HUDEP-2 (cell line): ENCODE measurements around the gene SOWAHD.
A peak's percentile ranks its signal among the peaks of the same experiment; 100 is the strongest.
"Not testable (repeated sequence)": the region's sequence is repeated elsewhere in the genome, so short reads cannot be mapped to it uniquely, and the experiment has no call there.

Source experiments
- DNase-seq, 76 experiments: peaks; one replicate each; lab custom pipeline; 2025; ENCODE audit not compliant: unreplicated experiment in 76 of 76; lab: John Stamatoyannopoulos, UW

SOWAHD gene, protein sequence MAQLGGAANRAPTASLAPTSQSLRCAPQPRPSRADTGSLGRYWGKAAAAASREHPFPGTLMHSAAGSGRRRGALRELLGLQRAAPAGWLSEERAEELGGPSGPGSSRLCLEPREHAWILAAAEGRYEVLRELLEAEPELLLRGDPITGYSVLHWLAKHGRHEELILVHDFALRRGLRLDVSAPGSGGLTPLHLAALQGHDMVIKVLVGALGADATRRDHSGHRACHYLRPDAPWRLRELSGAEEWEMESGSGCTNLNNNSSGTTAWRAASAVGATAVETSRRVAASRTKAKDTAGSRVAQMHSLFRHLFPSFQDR

DNA sequence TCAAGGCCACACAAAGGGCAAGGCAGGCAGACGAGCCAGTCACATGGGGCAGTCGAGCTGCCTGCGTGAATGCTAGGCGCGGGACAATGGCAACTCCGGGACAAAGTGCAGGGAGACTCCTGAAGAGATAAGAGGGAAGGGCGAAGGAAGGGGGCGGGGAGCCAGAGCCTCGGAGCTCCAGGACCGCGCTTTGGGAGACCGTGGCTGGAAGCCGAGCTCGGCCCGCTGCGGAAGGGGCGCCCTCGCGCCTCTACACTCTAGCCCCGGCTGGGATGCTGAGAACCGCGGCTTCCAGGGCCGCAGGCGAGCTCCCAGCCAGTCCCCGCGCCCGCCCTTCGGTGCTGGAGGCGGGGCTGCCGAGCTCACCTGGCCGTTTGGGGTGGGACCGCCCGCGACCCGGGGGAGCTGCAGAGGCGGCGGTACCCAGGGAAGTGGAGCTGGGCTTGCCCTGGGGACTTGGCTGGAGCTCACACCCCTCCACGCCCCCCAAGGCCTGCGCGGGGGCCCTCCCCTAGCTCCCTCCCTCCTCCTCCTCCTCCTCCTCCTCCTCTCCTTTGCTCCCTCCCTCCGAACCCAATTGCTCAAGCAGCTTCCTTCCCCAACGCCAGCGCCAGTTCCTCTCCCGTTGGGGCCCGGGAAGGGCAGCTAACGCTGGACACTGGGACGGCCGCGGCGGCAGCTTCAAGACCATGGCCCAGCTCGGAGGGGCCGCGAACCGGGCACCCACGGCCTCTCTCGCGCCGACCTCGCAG, at the start of gene SOWAHD:
Gene SOWAHD (plus strand): TSS at position 610 of the 752 bp plus-strand sequence. CDS start 80 bp downstream, at position 690.
- peak in 1 of 76 experiments; percentile 0 for DNase-seq

DNA sequence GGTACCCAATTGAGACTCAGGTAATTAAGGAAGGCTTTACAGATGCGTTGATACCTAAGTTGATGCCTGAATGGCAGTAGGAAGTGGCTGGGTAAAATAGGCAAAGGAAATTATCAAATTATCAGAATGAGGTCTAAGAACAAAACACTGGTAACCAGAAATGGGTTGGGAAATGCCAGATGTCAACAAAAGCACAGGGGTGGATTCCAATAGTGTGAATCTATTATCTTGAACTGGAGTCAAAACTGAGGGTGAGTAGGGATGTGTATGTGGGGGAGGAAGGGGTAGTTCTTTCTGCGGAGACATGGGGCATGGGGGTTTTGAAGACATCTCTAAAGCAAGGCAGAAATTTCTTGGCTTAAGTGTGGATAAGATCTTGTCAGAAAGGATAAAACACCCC, 49.5 kb upstream of the SOWAHD start:
- DNase-seq: no peak

DNA sequence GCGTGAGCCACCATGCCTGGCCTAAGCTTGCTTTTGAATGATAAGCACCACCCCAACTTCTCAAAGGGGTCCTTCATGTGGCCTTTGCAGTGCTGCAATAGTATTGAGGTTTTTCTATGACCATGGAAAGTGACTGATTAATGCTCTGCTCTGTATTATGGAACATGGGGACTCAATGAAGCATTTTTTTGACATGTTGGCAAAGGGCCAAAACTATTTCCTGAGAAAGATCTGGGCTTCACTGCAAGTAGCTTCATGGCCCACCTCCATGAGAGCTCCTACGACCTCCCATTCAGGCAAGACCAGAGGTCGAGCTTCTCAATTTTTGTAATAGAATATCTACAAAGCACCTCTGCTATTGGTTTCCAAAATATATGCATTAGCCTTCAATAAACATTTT, 48.8 kb upstream of the SOWAHD start:
- DNase-seq: no peak

DNA sequence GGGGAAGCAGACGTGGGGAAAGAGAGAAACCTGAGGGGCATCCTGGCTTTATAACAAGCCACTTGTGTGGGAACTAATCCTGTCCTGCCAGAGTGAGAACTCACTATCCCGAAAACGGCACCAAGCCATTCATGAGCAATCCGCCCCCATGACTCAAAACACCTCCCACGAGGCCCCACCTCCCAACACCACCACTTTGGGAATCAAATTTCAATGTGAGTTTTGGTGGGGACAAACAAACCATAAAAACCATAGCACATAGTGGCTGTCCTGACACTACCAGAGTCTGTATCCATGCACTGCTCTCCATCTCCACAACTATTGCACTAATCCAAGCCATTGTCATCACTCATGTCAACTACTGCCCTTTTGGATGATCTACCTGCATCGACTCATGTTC, 36.9 kb upstream of the SOWAHD start:
- DNase-seq: no peak

DNA sequence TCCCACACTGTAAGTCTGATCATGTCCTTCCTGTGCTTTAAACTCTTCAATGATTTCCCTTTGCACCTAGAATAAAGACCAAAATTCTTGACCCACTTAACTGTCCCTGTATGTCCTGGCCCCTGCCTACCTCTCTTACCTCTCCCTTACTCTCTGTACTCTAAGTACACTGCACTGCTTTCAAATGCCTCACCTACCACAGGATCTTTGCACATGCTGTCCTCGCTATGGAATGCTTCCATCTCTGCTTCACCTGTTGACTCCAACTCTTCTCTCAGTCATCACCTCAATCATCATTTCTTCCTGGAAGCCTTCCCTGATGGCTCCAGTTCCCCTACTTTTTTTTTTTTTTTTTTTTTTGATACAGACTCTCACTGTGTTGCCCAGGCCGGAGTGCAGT, 36.5 kb upstream of the SOWAHD start:
- DNase-seq: no peak

DNA sequence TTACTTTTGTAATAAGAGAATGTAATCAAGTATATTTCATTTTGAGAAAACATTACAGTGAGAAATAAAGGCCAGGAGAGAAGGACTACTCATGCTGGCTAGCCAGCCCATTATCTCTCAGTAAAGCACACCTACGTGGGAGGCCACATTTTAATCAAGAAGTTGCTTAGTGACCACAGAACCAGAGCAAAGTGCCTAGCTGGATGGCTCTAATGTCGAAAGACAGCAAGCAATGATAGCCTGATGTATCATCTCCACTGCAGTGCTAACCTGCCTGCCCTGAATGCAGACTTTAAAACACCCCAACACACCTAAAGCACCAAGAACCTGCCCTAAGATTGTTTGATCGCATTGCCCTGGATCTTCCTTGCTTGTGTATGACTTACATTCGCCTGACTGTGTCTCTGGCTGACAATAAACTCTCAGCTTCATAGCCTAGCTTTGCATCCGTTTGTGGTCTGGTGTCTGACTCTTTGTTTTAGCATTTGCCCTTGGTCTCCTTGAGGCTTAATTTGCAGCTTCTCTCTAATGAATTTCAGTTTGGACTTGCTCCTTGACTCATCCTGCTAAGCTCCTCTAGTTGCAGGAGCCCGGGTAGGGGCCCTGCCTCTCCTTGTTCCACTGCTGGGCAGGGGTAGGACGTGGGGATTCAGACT, 31.4 kb upstream of the SOWAHD start:
- DNase-seq: no peak

DNA sequence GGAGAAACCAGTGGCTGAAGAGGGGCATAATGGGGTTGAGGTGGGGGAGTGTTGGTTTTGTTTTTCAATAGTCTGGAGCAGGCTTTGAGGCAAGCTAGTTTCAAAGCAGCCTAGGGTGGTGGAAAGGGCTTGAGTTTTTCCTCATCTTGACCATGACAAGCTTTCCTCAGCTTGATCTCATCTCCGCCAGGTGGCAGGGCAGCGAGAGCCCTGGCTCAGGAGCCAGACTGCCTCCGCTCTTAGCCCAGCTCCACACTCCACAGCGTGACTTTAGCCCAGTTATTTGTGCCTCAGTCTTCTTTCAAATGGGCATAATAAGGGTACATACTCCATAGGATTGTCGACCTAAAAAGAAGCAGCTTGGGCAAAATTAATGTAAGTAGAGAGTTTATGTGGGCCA, 29.9 kb upstream of the SOWAHD start:
- peak in 3 of 76 experiments; percentile 0 to 1 (median 1) for DNase-seq

DNA sequence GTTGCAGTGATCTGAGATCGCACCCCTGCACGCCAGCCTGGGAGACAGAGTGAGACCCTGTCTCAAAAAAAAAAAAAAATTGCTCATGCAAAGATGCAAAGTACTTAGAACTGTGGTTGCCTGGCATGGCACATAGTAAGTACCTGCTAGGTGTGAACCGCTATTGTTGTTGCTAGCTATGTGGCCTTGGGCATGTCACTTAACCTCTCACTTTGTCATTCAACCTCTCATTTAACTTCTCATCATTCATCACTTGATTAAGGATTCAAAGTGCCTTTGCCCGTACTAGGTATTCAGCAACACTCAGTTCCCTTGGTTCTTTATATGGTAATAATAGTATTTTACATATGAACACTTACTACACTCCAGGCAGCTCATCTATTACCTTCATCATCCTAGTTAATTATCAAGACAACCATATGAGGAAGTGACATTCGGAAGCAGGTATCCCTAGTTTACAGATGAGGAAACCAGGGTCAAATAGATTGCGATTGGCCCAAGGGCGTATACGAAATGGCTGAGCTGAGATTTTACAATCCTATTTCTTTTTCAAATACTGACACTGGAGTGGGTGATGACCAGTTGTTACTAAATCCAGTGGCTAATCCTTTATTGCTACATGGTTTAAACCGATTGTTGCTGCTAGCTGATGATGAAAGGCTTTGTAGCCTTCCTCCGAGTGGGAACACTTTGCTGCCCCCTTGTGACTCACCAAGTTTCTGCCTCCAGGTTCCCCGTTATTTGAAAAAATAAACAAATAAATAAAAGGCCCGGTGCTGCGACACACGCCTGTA, 28.8 kb upstream of the SOWAHD start:
- DNase-seq: peak in 35 of 76 experiments; percentile 0 to 34 (median 5)

DNA sequence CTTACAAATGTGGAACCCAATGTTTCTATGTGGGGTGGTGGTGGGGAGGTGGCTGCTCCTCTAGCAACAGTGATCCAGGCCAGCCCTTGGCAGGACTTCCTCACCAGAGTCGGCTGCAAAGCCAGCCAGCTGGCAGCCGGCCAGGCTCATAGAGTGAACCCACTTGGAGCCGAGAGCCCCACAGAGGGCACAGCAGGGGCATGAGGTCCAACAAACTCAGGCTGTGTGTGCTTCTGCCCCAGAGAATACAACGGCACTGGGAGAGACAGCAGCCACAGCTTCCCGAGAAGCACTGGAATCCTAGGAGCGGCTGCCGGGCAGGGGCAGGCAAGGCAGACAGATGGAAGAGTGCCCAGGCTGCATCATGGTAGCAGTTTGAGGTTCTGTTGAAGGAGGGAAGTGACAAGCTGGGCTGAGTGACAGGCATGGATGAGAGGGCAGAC, 23.5 kb upstream of the SOWAHD start:
- peak in 14 of 76 experiments; percentile 0 to 8 (median 2) for DNase-seq

DNA sequence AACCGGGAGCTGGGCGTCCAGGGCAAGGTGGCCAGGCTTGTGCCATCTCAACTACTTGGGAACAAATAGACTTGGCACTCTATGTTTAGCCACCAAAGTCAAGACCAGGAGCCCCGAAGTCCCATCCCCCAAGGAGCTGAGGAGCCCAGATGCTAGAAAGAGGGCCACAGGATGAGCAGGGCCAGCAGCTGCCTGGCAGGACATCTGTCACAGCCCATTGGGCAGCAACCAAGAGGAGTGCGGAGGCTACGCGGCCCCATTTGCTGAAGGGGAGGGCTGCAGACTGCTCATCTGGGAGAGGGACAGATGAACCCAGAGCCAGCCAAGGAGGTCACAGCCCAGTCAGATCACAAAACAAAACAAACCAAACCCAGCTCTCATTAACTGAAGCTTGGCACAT, 22.9 kb upstream of the SOWAHD start:
- no peak for DNase-seq

DNA sequence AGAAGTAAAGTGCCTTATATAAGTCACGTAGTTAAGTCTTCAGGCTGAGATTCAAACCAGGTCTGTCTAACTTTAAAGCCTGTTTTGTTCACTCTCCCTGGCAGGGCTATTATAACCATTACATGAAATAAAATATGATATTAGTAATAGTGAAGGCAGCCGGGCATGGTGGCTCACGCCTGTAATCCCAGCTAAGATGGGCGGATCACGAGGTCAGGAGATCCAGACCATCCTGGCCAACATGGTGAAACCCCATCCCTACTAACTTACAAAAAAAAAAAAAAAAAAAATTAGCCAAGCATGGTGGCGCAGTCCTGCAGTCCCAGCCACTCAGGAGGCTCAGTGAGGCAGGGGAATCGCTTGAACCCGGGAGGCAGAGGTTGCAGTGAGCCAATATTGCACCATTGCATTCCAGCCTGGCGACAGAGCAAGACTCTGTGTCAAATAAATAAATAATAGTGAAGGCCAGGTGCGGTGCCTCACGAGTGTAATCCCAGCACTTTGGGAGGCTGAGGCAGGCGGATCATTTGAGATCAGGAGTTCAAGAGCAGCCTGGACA, 22.1 kb upstream of the SOWAHD start:
- DNase-seq: no peak

DNA sequence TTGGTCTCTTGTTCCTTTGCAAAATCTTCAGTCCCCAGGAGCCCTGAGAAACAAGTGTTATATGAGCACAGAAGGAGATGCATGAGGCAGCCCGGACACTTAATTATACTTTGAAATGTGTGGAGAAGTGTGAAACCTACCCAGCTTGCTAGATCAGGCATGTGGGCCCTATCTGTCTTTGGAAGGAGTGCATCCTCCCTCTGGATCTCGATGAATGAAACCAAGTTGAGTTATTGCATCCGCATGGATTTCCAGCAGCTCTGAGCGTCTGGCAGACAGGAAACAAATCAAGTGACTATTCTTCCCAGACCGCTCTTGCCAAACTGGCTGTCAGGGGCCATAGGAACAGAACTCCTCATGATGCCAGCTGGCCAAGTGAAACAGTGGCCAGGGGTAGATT, 19.6 kb upstream of the SOWAHD start:
- no peak for DNase-seq

DNA sequence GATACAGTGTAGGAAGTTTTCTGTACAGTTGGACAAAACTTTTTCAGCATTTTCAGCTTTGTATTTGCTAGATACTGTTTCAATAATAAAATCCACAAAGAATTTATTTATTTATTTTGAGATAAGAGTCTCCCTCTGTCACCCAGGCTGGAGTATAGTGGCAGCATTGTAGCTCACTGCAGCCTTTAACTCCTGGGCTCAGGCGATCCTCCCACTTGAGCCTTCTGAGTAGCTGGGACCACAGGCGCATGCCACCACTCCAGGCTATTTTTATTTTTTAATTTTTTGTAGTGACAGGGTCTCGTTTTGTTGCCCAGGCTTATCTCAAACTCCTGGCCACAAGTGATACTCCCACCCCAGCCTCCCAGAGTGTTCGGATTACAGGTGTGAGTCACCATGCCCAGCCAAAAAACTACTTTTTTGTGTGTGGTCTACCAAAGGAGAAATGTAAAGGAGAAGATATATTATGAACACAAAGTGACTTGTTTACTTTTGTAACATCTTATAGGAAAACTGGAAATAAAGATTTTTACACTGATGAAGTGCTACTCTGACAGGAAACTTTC, 13.0 kb upstream of the SOWAHD start:
- no peak for DNase-seq

DNA sequence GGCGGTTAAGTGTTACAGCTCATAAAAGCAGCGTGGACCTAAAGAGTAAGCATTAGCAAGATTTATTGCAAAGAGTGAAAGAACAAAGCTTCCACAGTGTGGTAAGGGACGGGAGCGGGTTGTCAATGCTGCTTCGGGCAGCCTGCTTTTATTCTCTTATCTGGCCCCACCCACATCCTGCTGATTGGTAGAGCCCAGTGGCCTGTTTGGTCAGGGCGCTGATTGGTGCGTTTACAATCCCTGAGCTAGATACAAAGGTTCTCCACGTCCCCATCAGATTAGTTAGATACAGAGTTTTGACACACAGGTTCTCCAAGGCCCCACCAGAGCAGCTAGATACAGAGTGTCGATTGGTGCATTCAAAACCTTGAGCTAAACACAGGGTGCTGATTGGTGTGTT, 8.3 kb upstream of the SOWAHD start:
- DNase-seq: not testable (repeated sequence)

DNA sequence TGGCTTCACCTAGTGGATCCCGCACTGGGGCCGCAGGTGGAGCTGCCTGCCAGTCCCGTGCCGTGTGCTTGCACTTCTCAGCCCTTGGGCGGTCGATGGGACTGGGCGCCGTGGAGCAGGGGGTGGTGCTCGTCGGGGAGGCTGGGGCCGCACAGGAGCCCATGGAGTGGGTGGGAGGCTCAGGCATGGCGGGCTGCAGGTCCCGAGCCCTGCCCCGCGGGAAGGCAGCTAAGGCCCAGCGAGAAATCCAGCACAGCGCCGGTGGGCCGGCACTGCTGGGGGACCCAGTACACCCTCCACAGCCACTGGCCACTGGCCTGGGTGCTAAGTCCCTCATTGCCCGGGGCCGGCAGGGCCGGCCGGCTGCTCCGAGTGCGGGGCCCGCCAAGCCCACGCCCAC, 7.6 kb upstream of the SOWAHD start:
- DNase-seq: not testable (repeated sequence)

DNA sequence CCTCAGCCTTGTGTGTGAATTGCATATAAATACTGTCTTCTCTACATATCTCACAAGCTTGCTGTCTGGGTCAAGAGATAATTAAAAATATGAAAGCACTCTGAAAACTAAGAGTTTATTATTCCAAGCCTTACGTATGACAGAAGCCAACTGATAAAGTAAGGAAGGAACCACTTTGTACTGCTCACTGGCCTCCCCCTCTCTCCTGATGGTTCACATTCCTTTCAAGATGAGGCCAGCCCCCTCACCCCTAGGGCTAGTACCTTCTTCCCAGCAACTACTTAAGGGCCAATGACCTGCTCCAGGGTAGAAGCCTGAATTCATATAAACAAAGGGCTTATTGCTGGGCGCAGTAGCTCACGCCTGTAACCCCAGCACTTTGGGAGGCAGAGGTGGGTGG, 5.4 kb upstream of the SOWAHD start:
- no peak for DNase-seq

DNA sequence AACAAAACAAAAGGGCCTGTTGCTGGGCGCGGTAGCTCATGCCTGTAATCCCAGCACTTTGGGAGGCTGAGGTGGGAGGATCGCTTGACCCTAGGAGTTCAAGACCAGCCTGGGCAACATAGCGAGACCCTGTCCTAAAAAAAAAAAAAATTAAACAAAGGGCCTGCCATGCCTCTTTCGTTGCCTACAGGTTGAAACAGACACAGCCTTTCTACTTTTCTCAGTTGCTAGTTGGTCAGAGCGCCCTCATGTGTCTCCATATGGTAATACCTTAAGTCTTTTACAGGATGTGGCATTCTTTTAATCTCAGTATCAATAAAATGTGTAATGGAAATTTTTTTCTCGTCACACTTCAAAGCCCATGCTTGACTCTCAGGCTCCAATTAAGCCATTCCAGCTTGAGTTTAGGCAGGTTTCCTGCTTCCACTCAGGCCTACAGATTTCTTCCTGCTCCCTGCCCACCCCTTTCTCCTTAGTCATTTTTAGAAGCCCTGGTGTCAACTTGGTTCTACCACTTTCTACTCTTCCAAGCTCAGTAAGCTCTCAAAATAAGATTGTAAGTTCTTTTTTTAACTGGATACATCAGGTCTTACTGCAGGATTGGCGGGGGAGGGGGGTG, 4.6 kb upstream of the SOWAHD start:
- peak in 16 of 76 experiments; percentile 0 to 26 (median 6) for DNase-seq

DNA sequence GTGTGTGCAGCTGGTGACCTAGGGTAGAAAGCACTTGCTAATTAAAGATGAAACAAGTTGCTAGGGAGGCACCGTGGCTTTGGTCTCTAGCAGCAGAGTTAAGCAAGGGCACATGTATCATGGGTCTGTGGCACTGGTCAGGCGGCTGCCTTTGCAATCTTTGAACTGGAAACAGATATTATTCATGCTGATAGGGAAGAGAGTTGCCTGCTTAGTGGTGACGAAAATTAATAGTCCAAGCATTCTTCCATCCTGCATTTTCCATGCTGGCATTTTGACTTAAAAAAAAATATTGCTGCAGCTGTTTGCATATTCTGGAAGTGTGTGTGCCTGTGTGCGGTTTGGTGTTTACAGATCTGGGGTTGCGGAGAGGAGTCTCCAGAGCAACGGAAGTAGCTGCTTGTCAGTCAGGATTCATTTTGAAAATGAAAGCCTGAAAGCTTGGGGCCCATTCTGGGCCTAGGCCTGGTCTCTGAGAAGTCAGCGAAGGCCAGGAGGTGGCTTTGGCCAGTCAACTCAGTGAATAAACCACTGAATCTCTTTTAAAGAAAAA, 2.3 kb upstream of the SOWAHD start:
- DNase-seq: no peak

DNA sequence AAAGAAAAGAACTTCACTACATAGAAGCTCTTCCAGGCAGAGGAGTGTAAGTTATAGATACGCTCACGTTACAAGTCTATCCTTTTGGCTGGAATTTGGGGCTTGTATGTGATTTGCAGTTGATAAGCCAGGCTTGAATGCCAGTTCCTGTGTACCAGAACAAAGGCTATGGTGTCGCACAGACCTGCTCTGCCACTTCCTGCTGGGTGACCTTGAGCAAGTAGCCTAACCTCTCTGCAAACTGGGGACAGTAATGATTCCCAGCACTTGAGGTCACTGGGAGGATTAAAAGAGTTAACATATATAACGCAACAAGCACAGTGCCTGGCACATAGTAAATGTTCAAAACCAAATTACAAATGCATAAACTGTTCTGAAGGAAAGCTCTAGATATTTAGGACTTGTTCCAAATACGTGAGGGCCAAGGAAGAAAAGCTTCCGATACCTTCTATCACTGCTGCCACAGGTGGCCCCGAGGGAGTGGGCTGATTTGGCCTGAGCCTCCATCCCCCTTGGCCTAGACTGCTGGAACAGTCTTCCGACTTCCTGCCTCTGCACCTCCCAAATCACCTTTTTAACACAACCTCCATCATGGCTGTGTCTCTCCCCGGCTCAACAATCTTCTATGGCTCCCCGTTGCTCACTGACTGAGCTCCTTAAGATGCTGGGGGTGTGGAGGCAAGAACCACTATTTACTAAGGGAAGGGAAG, 1.3 kb upstream of the SOWAHD start:
- no peak for DNase-seq
